ENCODE measurements around the gene KIRREL3.

Gene KIRREL3

DNA sequence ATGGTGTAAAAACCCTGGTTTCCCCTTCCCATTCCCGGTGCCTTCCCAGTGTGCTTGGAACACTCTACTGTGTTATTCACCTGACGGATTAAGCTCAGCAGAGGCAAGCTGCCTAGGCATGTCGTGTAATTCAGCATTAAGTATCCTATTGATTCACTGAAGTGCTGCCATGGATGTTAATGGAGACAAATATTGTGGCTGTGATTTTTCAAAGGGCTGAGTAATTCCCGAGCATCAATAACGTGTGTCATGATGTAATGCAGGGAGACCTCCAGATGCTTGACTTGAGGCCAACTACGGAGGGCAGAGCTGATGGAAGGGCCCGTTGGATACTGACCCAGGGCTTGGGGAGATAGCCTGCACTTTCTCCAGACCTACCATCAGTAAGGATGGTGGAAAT lies 376.1 kb downstream of the KIRREL3 start:
- no peak for DNase-seq

DNA sequence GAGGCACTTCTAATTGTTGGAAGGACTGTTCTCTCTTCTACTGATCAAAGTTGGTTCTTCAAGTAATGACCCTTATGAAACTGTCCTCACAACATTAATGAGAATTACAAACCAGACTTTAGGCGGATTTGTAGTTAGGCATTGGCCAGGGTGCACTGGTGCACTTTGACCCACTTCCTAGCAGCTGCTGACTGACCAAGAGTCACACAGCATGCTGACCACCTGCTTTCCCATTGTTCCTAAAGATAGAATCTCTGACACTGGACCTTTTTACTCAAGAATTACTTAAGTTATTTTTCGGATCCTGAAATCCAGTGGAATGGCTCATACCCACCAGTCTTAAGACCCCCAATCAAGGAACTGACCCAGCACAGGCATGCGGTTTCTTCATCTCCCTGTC lies 381.1 kb downstream of the KIRREL3 start:
- no peak for DNase-seq

DNA sequence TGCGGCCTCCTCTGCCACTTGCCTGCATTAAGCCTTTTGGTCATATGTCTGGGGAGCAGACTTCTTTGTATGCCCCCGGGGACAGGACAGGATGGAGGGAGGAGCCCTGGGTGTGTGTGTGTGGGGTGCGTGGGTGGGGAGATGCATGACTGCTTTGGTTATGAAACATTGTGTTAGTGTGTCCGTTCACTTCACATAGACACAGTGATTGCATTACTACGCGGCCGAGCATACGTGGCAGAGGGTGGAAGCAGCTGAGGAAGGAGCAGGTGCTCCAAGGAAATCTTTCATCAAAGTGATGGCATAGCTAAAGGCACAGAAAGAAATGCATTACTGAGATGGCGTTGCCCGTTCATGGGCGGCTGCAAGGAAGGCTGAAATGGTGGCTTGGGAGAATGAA lies 384.7 kb downstream of the KIRREL3 start:
- no peak for DNase-seq

DNA sequence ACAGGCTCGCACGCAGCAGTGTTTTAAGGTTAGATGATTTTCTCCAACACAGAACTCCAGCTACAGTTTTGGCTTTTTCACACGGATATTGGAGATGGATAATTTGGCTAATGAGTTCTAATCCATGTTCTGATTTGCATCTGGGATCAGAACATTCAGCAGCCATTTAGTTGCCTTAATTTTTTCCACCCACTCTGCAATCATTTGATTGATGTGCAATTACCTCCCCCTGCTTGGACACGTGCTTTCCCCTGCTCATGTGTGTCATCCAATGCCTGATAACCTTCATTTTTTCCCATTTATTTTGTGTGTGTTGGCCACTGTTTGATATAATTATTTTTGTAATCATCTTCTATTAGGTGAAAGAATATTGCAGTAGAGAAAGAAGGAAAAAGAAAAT lies 387.3 kb downstream of the KIRREL3 start:
- DNase-seq = no peak

DNA sequence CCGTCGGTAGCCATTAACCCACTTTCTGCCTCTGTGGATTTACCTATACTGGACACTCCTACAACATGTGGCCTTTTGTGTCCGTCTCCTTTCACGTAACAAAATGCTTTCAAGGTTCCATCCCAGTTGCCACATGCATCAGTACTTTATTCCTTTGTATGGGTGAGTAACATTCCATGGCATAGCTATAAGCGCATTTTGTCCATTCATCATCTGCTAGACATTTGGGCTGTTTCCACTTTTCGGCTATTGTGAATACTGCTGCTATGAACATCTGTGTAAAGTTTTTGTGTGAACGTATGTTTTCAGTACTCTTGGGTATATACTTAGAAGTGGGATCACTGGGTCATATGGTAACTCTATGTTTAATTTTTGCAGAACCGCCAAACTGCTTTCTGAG lies 387.9 kb downstream of the KIRREL3 start:
- no peak for DNase-seq

DNA sequence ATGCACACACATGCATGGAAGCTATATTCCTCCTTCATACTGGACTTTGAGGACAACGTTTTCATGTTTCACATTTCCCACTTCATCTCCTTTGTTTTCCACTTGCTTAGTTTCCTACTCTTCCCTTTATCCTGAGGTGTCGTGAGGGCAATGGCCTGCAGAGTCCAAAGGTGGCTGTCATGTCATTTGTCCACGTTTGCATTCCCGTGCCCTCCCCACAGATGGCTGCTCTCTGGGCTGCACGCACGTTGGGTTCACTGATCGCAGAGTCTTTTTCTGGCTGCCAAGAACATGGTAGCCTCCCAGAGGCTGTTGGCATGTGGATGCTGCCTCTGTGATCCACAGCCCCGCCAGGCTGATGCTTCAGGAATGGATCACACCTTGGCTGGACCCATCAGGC lies 389.1 kb downstream of the KIRREL3 start:
- DNase-seq = no peak

DNA sequence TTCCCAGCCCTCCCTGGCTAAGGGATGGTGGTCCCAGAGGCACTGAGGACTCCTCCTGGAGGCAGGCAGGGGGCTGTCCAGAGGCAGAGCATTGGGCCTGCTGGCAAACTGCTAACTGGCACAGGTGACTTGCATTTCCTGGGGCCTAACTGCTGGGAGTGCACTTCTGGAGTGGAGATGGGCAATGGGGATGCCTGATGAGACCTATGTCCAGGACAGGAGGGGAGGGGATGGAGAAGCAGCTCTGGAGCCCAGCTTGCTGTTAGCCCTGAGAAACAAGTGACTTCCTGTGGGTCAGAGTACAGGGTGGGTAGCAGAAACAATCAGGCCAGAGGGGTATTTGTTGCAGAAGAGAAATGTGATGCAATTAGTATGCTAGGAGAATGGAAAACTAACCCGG lies 391.9 kb downstream of the KIRREL3 start:
- DNase-seq = no peak

DNA sequence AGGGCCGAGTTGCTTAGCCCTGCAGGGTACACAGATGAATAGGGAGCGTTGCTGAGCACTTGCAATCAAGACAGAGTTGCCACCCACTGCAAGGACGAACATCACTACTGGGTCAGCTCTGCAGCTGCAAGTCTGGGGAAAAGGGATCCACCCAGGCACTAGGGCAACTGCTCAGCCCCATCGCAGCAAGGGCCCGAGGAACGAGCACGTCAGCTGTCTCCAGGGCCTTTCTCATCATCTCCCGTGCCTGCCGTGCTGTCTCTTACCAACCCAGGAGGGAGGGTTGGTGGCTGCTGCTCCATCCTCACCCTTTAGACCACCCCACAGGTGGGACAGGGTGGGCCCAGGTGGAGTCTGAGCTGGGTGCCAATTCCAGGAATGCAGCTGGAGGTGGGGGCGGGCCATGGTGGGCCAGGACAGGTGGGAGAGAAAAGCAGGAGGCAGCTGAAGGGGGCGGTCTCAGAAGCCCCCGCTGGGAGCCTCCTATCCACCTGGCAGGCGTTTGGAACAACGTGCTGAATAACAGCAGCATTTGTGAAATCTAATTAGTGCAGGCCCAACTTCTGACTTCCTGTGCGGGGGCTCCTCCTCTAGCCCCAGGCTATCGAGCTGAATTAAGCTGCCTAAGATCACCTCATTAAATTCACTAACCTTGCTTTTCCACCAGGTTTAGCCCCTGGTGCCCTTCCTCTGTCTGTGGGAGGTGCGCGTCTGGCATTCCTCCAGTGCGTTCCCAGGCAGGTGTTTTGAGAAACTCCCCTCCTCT lies 392.6 kb downstream of the KIRREL3 start:
- no peak for DNase-seq

DNA sequence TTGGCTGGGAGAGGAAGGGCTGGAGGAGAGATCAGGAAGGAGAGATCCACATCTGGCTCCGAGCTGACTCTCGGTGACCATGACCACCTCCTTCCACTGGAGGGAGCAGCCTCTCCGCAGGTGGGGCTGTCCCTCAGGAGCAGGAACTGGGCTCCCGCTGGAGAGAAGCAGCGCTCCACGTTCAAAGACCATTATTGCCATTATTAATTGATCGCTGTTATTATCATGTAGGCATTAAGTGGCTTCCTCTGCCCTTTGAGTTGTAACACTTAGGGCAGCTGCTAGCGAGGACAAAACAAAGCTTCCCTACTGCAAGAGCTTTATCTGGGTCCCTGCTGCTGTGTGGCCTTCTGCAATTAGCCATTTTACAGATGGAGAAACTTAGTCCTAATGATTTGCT lies 393.2 kb downstream of the KIRREL3 start:
- peak; percentile 87 for DNase-seq

DNA sequence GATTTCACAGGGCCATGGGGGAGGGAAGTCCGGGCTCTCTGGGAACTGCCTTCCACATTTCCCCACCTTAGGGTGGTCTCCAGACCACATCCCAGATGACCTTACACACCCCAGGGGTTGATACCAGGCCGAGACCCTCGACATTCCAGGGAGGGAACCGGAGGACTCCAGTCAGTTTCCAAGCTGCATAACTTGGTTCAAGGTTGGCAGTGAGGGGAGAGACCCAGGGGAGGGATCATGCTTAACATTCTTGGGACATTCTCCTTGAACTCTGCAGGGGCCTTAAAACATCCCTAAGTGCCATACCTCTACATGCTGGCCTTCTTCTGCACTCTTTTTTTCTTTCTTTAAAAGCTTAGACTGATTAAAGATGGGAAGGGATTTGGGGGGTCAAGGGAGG lies 394.1 kb downstream of the KIRREL3 start:
- no peak for DNase-seq

DNA sequence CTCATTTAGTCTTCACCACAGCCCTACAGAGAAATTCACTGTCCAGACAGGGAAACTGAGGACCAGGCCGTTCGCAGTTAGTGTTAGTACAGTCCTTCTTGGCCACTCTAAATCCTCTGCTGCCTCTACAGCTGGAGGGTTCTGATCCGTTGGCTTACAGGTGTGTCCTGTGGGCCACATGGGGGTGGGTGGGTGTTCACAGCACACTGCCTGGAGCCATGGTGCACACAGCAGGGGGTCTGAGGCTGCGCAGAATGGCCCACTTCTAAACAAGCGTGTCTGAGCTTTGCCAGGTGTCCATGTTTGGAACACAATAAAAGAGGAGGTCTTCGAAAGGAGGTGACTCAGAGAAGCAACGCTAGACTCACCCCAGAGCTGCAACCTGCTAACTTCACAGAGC lies 396.1 kb downstream of the KIRREL3 start:
- DNase-seq = no peak

DNA sequence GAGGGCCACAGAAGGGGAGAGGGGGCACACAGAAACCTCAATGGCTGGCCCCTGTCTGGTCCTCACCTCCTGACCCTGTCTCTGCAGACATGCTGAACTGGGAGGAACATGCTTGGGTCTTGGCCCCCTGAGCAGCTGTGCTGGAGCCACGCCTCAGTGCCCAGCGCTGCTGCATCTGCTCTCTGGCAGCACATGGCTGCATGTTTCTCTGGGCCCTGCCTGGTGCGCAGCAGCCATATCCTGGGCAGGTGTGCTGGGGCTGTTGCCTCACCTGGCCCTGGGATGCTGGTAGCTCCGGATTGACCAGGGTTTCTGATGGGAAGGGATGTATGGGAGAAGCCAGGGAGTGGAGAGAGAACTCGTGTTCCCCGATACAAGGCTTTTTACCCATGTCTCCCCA lies 397.1 kb downstream of the KIRREL3 start:
- no peak for DNase-seq

DNA sequence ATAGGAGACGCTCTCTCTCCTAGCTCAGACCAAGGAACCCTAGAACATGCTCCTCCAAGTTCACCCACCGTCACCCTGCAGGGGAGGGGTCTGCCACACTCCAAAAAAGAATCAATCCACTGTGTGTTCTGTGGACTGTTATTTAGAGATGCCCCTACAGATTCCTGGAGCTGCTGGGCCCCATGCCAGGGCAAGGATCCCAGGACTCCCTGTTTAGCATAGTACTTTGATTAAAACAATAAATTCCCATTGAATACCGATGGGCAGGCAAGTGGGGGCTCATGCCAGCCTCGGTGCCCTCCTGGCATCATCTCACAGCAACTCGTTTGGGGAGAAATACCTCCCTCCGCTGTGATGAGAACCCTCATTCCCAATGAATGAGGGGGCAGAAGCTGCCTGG lies 397.6 kb downstream of the KIRREL3 start:
- DNase-seq = no peak

DNA sequence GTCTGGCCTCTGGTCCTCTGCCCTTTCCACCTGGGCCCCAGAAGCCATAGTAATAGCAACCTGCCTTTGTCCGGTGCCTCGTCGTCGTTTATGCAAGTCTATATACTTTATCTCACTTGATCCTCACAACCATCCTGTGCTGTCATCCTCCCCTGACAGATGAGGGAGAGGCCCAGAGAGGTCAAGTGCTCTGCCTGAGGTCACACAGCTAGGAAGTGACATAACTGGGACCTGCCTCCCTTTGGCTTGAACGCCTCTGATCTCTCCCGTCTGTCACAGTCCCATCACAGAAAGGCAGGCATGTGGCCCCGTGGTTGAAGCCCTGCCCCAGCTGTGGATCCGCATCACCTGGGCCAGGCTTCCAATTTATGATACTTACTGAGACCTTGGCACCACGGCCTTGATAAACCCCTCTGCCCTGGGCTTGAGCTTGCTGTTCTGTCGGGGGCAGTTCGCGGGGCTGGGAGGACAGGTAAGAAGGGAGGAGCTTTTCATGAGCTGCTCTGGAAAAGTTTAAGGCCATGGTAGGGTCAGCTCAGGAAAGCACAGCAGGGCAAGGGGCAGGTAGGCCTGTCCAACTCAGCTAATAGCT lies 398.1 kb downstream of the KIRREL3 start:
- DNase-seq = no peak

DNA sequence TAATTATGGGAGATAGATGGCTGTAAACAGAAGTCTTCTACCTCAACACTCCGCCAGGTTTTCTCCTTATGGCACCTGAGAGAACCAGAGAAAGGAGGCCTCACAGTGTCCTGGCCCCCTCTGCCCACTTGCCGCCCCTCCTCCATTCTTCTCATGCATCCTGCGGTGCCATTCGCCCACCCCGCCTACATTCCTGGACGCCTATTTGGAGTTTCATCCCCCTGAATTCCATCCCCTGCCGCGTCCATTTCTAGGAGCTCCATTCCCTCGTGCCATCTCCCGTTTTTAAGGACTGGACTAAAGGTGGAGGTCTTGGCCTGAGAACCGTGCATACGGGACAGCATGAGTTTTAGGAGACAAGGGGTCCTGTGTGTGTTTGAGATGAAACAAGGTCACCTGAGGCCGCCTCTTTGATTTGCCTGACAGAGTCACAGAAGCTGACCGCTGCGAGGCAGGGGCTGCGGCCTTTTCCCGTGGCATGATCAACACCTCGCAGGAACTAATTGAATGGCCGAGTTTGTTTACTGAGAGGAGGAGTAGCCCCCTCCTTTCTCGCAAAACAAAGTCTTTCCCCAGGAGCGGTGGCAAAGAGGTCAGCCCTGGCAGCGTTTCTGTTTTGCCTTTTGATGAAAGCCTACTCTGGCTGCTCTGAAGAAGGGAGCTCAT lies 398.9 kb downstream of the KIRREL3 start:
- no peak for DNase-seq

DNA sequence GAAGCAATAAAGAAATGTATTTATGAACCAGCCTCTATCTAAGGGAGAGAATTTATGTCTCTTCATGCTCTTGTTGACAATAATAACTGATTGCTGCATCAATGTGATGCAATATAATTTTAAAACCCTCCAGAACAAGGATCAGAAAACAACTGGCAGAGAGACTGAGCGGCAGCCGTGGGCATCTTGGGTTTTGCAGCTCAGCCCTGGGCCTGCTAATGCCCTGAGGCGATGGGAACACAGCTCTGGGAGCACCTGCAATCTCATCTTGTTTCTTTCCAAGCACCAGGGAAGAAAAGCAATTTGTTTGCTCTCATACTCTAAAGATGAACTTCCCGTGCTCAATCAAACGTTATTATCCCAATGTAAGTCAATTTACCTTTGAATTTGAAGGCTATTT lies 399.4 kb downstream of the KIRREL3 start:
- no peak for DNase-seq

DNA sequence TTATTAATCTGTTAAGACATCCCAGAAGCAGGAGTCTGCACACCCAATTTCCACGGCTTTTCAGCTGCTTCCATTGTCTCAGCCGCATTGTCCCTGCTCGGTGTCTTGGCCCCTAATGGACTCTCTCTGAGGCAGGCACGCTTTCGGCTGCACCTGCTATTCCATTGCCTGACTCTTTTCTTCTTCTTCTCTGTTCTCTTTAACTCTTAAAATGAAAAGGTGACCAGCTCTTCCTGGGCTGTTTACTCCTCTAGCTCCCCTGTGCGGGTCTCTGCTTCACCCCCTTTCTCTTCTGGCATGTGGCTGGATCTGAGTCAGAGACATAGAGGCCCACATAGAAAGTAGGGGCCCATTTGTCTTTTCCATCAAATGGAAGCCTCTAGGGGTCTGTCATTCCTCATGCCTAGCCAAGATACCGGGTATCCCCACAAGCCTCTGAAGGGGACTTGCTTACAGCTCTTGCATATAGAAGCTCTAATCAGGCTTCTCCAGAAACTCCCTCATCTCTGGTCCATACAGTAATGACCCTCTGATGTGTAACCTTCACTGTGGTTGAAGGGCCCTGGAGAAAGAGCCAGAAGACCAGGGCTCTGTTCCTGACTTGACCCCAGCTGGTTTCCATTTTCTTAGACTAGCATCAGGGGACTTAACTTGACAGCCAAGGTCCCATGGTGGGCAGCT lies 401.2 kb downstream of the KIRREL3 start:
- no peak for DNase-seq

DNA sequence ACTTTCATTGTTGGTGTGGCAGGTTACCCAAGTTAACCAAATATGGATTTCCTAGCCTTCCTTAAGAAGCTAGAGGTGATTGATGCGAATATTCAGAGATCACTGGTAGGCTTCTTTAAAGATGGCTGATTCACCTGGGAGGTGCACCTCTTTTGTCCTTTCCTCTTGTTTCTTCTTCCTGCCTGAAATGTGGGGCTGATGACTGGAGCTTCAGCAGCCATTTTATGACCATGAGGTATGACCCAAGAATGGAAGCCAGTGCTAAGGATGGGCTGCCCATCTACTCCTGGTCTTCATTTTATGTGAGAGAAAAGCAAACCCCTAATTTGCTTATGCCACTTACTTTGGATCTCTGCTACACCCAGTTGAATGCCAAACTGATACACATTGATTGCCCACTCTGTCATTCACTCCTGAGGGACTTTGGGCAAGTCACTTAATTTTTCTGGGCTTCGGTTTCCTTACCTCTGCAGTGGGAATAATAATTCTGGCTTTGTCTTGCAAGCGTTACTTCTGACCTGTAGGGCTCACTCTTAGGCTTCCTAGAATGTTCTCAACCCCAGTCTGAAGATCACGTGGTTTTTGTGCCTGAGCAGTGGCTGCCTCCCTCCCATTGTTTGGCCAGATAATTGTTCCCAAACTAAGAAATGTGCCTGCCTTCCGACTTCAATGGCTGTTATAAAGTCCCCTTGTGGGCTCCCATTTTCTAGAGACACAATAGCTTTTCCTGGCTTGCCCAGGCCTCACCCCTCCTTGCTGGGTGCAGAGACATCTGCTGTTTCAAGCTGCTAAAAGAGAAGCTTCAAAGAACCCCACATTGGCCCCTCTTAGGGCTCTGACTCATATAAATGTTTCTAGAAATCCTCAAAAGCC lies 402.0 kb downstream of the KIRREL3 start:
- no peak for DNase-seq

DNA sequence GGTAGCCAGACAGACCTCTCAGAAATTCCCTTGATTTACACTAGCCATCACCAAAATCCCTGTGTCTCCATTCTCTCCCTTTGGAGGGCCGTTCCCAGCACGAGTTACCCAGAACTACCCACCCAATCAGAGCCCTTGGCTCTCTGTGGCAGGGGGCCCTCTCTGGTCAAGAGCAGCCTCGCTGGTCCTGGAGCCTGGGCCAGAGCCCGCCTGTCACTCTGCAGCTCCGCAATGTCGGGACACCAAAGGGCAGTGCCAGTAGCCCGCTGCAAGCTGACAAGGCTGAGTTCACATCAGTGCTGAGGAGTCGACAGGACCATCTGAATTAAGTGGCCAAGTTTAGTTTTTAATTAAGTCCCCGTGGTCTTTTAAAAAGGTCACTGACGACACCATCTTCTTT lies 403.5 kb downstream of the KIRREL3 start:
- DNase-seq = no peak

DNA sequence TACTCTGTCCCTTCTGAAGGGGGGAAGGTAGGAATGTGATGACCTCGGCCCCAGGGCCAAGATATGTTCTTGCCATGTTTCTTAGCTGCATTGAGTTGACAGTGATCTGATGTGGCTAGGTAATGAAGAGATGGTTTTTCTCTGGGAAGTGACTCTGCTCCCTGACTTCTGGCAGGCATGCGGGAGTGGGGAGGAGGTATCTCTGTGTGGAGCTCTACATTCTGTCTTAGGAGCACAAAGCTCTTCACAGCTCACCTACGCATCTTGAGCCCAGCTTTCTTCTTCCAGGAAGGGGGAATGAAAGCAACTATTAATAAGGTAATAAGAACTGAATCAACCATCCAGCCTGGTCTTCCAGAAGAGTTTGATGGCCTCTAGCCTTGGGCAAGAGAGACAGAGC lies 404.1 kb downstream of the KIRREL3 start:
- no peak for DNase-seq

DNA sequence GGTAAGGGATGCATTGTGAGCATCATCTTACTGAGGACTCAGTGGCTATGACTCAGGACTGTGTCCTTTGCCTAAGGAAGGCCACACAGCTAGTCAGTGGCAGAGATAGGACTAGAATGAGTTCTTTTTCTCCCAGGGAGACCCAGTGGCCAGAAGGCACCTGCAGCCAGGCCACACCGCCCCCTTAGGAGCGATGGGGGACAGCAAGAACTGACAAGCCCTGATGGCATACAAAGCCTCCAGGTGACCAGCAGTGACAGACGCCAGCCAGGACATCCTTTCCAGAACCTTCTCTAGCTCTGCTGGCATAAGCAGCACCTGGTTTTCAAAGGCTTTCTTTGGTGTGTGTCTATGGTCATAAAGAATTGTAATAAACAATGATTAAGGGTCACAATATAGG lies 405.0 kb downstream of the KIRREL3 start:
- DNase-seq = no peak

DNA sequence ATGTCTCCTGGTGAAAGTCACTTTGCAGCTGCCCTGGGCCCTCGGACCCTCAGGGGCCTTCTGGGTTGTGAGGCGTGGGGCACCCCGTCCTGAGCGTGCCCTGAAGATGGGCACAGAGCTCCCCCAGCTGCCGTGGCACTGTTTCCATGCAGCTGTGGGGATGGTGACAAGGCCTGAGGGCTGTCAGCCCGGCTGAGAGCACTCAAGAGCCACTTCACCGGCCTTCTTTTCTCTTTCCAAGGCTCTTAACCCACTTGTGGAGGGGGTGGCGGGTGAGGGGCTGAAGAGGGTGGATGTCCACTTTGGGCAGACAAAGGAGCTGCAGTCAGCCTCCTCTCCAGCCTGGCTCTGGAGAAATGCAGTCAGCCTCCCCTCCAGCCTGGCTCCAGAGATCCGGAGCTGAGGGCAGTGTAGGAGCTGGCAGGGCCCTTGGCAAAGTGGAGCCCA lies 405.6 kb downstream of the KIRREL3 start:
- DNase-seq = no peak

All from islet precursor cell (in vitro differentiated cells).